ENCODE results near the gene ZDHHC19. TPM values are rescaled to one million over a fixed set of nuclear protein-coding genes. Genes with fewer than 3 reads are reported as not detected.
"Not testable (repeated sequence)": the region's sequence is repeated elsewhere in the genome, so short reads cannot be mapped to it uniquely, and the experiment has no call there.

The ZDHHC19 gene
- total RNA-seq, 1 experiment from 2014 or later: not detected

- no peak for DNase-seq (ENCODE audit: low spot score)
Measured at GRCh38 chr3:196203846-196204245, 7.4 kb downstream of the ZDHHC19 start.

GRCh38 chr3:196202516-196202970 is 8.7 kb downstream of the ZDHHC19 start:
- DNase-seq (ENCODE audit: low spot score): no peak

DNA sequence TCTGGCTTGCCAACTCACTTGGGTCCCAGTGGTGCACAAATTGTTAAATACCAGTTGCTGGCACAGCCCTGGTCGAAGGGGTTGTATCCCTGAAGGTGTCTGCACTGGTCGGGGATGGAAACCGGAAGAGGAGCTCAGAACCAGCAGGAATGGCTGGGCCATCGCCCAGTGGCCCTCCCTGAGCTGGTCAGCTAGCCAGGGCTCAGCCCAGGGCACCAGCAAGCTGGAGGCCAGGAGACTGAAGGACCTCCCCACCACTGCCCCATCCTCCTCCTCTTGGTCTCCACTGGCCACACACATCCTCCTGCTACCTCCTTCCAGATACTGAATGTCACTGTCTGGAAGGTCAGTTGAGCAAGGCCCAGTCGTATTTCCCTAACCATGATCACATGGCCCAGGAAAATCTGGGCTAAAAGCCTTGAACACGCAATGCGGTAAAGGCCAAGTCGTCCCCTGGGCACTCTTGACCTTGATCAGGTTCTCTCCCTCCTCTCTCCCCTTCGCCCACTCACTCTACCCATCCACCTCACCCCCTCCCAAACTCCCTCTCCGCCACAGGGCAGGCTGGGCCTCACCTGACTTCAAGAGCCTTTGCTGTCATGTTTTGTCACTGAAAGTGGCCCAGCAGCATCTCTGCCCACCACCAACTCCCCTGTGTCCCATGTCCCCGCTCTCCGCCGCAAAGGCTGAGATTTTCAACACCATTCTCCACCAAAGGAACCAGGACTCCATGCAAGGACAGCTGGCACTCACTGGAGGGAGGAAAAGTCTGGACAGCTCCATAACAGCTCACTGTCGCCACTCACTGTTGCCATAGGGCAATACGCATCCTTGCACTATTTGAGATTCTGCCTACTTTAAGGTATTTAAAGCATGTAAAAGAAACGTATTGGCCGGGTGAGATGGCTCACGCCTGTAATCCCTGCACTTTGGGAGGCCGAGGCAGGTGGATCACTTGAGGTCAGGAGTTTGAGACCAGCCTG is 12.1 kb downstream of the ZDHHC19 start:
- no peak for DNase-seq (ENCODE audit: low spot score)

DNA sequence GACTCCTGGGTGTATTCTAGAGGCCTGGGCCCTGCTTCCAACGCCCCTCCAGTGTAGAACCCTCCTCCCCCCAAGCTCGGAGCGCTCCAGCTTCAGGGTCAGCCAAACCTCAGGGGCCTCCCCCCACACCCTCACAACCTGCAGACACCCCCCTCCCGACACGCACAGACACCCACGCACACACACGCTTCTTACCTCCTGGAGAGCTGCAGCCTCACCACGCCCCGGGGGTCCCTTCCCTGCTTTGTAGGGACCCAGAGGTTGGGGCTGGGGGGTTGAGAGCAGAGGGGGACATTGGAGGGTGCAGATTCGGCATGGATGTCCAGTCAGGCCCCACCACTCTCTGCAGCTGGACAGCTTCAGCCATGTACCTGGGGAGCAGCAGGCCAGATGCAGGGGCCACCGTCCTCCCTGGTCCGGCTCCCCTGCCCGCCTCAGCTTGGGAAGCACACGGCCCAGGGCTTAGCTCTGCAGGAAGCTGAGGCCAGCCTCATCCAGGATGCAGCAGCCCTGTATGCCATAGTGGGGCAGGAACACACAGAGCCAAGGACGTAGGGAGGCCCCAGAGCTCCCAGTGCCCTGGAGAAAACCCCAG is 13.0 kb downstream of the ZDHHC19 start:
- DNase-seq (ENCODE audit: low spot score): no peak

DNA sequence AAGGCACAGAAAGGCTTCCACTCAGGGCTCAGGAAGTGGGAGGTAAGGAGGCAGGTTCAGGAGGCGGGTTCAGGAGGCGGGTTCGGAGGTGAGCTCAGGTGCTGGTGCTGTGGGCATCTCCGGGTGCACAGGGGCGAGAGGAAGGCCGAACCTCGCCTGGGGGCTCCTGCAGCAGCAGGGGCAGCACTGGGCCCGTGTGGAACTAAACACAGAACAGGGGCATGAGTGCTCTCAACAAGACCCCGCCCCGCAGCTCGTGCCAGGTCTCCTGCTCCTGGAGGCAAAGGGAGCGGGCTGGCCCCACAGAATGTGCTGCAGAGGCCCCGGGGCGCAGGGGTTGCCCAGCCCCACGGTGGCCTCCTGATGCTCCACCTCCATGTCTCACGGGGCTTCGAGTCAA is 13.7 kb downstream of the ZDHHC19 start:
- no peak for DNase-seq (ENCODE audit: low spot score)

DNA sequence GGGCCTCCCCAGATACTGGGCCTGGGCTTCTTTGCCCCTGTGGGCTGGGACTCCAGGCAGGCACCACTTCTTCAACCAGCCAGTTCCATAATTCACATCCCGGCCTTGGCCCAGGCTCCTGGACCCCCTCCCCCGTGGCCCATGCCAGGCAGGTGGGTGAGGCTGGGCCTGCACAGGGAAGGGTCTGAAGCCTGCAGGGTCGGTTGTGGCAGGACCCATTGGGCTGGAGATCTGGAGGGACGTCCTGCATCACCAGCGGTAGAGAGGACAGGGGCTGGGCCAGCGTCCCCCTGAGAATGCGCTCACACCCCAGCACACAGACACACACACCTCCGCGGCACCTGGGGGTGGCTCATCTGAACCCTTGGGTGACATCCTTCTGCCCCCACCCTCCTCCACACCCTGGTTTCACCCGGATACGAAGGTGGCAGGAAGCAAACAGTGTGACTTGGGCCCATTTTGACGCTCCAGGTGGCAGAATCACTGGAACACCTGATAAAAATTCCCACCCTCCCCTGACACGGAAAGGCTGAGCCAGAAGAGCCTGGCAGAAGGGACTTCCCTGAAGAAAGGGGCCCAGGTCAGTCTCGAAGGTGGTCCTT is 15.4 kb downstream of the ZDHHC19 start:
- no peak for DNase-seq (ENCODE audit: low spot score)

- no peak for DNase-seq (ENCODE audit: low spot score)
Measured at GRCh38 chr3:196194542-196194915, 16.7 kb downstream of the ZDHHC19 start.

DNA sequence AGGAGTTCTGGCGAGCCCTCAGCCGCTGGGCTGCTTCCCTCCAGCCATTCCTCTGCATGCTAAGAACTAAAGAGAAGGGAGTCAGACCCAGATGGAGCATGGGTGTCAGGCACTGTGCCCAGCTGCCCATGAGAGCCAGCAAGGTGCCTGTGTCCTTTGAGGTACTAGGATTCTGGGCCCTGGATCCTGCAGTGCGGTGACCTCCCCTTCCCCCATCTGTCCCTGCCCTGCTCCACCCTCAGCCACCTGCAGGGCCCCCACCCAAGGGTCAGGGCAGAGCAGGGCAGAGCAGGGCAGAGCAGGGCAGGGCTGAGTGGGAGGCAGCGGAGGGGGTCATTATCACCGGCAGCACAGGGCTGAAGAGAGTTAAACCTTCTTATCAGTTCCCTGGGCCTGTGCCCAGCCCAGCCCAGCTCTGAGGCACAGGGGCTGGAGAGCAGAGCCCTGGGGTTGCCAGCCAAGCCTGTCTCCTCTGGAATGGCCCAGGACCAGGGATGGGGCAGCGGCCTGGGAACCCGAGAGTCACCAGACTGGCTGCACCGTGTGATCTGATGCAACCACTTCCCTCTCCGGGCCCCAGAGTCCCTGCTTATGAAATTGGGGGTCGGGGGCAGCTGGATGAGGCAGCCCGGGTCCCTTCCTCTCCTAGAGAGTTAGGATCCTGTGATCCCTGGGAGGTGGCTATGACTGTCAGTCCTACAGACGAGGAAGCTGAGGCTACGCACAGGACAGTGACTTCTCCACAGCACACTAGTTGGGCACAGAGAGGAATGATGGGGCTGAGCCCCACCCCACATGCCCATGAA is 17.3 kb downstream of the ZDHHC19 start:
- no peak for DNase-seq (ENCODE audit: low spot score)

GRCh38 chr3:196193133-196193735 is 18.0 kb downstream of the ZDHHC19 start:
- DNase-seq (ENCODE audit: low spot score): no peak

DNA sequence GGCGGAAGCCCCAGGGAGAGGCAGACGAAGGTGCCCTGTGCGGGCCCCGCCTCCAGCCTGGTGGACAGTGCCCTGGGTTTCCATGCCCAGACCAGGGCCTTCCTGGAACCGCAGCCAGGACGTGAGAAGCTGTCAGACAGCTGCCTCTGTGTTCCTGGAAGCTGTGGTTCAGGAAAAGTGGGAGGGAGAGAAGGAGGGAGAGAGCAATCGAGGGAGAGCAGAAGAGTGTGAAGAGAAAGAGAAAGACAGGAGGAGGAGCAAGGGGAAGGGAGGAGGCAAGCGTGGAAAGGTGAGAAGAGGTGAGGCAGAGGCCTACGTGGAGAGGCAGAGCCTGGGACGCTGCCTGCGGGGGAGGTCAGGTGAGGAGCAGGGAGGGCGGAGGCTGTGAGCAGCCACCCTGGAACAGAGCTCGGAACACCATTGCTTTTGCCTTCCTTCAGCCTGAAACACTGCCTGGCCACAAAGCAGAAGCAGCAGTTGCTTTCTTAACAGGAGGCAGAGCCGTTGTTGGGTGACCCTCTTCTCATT is 18.6 kb downstream of the ZDHHC19 start:
- no peak for DNase-seq (ENCODE audit: low spot score)

GRCh38 chr3:196192036-196192523 is 19.1 kb downstream of the ZDHHC19 start:
- DNase-seq (ENCODE audit: low spot score): no peak

DNA sequence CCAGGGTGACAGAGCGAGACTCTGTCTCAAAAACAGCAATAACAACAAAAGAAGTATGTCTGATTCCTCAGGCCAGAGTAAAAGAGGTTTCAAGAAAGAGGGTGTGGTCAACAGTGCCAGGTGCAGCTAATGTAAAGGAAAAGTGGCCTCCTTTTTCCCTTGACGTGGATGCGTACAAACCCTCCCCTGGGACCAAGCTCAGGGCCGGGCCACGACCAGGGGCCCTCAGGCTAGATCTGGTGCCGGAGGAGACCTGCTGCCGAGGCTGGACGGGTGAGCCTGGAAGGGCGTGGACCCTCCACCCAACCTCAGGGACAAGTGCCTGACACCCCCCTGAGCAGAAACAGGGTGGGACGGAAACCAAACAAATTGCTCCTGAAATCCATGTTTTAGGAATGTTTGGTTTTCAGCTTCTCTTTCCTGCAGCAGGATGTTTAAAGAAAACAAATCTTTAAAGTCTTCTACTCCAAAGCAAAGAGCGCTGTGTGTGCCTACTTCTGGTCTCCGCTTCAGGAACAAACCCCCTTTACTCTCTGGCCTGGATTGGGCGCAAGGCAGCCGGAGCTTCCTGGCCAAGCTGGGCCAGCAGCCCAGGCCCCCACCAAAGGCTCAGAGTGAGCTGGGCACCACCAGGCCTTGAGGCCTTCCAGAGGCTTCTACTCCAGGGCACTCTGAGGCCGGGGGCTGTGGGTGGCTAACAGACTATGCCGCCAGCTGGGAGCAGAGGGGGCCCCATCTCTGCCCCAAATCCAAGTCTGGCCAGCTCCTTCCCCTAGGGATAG is 21.4 kb downstream of the ZDHHC19 start:
- no peak for DNase-seq (ENCODE audit: low spot score)

GRCh38 chr3:196186651-196187573 is 24.3 kb downstream of the ZDHHC19 start:
- no peak for DNase-seq (ENCODE audit: low spot score)

DNA sequence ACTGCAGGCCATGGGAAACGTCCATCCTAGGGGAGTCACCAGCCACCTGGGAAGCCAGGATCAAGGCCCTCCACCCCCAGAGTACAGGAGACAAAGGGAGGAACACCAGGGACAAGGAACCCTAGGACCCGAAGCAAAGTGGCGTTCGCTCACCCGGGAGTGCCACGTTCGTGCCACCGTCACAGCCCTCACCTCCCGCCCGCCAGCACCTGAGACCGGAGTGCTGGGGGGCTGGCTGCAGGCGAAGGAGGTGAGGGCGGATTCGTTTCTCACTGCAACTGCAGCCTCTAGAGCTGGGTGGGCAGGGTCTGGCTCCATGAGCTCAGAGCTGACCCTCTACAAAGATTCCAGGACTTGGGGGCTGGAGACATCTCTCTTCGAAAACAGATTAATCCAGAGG is 26.3 kb downstream of the ZDHHC19 start:
- no peak for DNase-seq (ENCODE audit: low spot score)

DNA sequence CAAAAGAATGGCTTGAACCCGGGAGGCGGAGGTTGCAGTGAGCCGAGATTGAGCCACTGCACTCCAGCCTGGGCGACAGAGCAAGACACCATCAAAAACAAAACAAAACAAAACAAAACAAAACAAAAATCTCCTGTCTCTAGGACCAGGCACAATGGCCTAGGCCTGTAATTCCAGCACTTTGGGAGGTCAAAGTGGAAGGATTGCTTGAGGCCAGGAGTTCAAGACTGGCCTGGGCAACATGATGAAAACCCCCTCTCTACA is 27.1 kb downstream of the ZDHHC19 start:
- not testable (repeated sequence) for DNase-seq (ENCODE audit: low spot score)

DNA sequence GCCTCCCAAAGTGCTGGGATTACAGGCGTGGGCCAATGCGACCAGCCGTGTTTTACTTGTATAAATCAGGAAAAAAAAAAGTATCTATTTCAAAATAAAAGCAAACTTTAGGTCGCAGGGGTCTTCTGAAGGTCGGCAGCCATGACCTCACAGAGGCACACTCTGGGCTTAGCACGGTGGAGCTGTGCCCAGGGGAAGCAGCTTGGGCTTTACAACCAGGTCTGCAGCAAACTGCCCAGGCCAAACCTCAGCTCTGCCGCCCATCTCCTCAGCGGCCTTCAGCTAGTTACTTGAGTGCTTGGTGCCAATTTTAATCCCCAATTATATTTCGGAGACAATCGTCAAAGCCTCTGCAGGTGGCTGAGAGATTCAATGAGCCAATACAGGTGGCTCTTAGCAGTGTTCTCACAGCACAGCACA is 30.1 kb downstream of the ZDHHC19 start:
- DNase-seq (ENCODE audit: low spot score): no peak

DNA sequence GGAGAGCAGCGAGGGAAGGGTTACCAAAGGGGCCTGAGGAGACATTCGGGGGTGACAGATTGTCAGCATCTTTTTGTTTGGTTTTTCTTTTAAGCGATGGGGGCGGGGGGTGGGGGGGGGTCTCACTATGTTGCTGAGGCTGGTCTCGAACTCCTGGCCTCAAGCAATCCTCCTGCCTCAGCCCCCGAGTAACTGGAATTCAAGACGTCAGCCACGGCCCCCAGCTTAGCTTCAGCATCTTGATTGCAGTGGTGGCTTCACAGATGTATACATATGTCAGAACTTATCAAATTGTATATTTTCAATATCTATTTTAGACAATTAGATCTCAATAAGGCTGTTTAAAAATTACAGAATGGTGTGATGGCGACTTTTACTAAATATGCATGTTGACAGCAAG is 30.9 kb downstream of the ZDHHC19 start:
- no peak for DNase-seq (ENCODE audit: low spot score)

- DNase-seq (ENCODE audit: low spot score): no peak
Measured at GRCh38 chr3:196179380-196180308, 31.6 kb downstream of the ZDHHC19 start.
